B cell (primary cell): Measurements from ENCODE around the gene IFT122.

Source experiments
- EZH2 ChIP-seq: IDR thresholded peaks from 2 replicates; pipeline ENCODE4 v1.6.1; 2012; ENCODE audit warnings: borderline replicate concordance, low read depth, mild to moderate bottlenecking, moderate library complexity, low read length; ENCODE audit not compliant: insufficient read depth, poor library complexity, severe bottlenecking
- TF ChIP-seq, protein P1 (sequence below): fragments of 200-600 bp; IDR thresholded peaks from one replicate; pipeline ENCODE4 v1.8.0; 2022; ENCODE audit warnings: antibody characterized with exemption, mild to moderate bottlenecking

DNA sequence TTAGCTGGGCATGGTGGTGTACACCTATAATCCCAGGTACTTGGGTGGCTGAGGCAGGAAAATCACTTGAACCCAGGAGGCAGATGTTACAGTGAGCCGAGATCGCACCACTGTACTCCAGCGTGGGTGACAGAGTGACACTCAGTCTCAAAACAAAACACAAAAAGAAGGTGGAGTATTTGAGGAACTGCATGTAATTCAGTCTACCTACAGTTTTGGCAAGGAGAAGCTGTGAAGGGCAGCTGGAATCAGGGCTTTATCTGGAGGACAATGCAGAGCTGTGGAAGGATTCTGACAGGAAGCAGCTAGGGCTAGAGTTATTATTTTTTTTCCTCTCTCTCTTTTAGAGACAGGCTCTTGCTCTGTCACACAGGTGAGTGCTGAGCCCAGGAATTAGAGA, 109.8 kb downstream of the IFT122 start:
- TF ChIP-seq, protein P1, sequence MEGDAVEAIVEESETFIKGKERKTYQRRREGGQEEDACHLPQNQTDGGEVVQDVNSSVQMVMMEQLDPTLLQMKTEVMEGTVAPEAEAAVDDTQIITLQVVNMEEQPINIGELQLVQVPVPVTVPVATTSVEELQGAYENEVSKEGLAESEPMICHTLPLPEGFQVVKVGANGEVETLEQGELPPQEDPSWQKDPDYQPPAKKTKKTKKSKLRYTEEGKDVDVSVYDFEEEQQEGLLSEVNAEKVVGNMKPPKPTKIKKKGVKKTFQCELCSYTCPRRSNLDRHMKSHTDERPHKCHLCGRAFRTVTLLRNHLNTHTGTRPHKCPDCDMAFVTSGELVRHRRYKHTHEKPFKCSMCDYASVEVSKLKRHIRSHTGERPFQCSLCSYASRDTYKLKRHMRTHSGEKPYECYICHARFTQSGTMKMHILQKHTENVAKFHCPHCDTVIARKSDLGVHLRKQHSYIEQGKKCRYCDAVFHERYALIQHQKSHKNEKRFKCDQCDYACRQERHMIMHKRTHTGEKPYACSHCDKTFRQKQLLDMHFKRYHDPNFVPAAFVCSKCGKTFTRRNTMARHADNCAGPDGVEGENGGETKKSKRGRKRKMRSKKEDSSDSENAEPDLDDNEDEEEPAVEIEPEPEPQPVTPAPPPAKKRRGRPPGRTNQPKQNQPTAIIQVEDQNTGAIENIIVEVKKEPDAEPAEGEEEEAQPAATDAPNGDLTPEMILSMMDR, result no peak
- TF ChIP-seq EZH2, result no peak
